ENCODE data around the gene NEGR1. TPM values are rescaled to one million over a fixed set of nuclear protein-coding genes. Genes with fewer than 3 reads are reported as not detected.

NEGR1 gene
- total RNA-seq, 1 donor from 2014 or later, result 0.16 TPM

- no peak for ATAC-seq
These were observed 505.2 kb downstream of the NEGR1 start for GRCh38 chr1:71777094-71777493.

DNA sequence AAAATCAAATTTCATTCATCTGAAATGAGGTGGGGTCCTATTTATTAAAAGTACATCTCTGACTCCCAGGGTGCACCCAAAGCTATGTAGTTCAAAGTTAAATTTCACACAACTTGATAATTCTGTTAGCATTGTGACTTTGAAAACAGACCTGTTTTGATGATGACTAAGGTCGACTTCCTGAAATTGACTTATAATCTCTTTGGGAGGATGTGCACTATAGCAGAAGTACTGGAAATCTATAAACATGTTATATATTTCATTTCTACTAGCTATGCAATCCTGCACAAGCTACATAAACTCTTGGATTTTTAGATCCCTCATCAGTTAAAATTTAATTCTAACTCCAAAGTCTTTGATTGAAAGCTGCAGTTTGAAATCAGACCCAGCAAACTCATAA, 507.6 kb downstream of the NEGR1 start:
- no peak for ATAC-seq

DNA sequence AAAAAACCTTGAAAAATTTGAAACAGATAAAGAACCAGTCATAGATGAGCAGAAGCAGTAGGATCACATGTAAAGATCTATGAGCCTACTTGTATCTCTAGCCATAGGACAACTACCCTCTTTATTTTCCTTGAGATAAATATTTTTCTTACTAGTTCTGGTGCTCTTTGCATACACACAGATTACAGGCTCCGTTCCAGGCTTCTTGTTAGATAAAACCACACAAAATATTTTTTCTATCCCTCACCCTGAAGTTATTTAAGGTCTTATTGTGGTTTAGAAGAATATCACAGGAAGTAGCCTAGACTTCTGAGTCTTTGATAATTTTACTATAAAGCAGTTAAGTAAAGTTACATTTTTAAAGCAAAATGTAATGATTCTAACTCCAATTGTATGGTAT, 512.2 kb downstream of the NEGR1 start:
- ATAC-seq, result no peak

GRCh38 chr1:71766748-71767147, 515.6 kb downstream of the NEGR1 start:
- no peak for ATAC-seq

- no peak for ATAC-seq
These were observed 519.7 kb downstream of the NEGR1 start for GRCh38 chr1:71762514-71763255.

DNA sequence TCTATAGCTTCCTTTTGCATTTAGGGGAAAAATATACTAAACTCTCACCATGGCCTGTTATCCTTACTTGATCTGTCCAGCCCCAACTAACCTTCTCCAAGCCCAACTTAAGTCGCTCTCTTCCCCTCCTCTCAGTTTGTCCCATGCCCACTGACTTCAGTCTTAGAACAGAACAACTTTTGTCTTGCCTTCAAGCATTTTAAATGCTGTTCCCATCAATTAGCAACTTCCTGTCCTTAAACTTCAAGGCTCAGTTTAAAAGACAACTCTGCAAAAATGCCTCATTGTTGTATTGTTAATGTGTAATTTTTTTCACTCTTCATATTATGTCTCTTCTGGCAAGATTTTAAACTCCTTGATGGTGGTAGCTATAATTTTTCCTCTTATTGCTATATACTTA, 526.9 kb downstream of the NEGR1 start:
- ATAC-seq, result no peak

GRCh38 chr1:71753746-71754145, 528.6 kb downstream of the NEGR1 start:
- ATAC-seq, result no peak

GRCh38 chr1:71745326-71745725, 537.0 kb downstream of the NEGR1 start:
- ATAC-seq, result no peak

GRCh38 chr1:71743862-71744261, 538.5 kb downstream of the NEGR1 start:
- no peak for ATAC-seq

DNA sequence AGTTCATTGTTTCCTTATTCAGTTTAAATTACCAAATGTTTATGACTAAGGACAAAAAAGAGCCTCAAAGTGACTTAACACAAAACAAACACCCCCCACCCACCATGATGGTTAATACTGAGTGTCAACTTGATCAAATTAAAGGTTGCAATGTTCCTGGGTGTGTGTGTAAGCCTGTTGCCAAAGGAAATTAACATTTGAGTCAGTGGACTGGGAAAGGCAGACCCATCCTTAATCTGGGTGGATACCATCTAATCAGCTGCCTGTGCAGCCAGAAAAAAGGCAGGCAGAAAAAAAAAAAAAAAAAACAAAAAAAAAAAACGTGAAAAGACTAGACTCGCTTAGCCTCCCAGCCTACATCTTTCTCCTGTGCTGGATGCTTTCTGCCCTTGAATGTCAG, 543.4 kb downstream of the NEGR1 start:
- no peak for ATAC-seq

- ATAC-seq, result no peak
These were observed 544.1 kb downstream of the NEGR1 start for GRCh38 chr1:71738256-71738655.

DNA sequence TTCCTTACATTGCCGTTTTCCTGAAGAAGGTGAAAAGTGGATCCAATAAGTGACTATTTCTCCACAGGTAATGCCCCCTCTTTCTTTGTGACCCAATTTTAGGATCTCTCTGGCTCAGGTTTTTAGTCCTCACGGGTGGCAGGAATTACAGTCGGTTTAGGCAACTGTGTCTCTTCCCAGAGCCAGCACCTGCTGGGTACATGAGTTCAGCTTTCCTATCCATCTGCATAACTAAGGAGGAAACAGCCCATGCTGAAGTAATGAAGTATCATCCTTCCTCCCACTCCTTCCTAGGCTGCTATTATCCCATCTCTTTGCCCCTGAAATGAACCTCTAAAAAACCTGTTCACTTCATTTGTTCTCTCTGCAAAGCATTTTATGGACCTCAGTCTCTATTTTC, 544.6 kb downstream of the NEGR1 start:
- no peak for ATAC-seq

GRCh38 chr1:71733121-71733520, 549.2 kb downstream of the NEGR1 start:
- ATAC-seq, result no peak

GRCh38 chr1:71721532-71721931, 560.8 kb downstream of the NEGR1 start:
- ATAC-seq, result no peak

DNA sequence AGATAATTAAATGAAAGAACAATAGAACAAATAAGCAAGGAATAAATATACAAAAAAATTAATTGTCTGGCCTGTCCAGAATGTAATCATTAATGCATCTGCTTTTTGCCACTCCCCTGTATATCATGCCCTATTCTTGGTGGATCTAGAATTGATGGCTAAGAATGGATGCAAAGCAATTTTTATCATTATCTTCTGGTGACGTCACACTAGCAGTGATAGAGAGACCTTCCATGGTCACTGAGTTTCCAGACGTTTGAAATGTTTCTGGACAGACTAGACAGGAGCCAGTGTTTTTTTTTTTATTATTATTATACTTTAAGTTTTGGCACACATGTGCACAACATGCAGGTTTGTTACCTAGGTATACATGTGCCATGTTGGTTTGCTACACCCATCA, 563.0 kb downstream of the NEGR1 start:
- ATAC-seq, result no peak

DNA sequence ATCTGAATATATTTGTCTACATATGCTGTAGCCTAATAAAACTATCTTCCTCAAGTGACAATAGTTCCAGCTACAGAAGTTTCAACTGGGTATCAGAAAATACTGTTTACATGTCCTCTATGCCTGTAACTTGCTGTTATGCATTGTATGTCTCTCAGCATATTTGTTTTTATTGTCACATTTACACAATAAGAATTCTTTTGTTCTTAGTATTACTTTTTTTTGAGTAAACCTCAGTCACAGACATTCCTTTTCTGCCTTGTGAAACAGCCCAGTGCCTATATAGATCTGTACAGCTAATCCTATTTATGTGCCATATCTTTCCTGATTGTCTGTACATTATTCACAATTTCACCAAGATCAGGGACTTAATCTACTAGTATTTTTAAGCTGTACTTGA, 565.2 kb downstream of the NEGR1 start:
- ATAC-seq, result no peak

DNA sequence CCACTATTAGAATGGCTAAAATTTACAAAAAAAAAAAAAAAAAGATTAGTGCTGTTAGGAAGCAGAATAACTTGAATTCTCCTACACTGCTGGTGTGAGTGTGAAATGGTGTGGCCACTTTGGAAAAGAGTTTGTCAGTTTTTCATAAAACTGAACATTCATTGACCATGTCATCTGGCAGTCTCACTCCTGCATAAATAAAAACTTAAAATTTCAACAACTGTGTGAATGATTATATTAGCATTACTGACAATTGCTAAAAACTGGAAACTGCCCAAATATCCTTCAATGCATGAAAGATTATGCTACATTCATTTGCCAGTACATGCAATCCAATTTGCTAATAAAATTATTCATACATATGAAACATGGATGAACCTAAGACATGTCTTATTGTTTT, 570.9 kb downstream of the NEGR1 start:
- no peak for ATAC-seq

GRCh38 chr1:71706029-71706671, 576.2 kb downstream of the NEGR1 start:
- no peak for ATAC-seq

GRCh38 chr1:71698186-71698585, 584.2 kb downstream of the NEGR1 start:
- no peak for ATAC-seq

- no peak for ATAC-seq
These were observed 586.5 kb downstream of the NEGR1 start for GRCh38 chr1:71695821-71696220.

DNA sequence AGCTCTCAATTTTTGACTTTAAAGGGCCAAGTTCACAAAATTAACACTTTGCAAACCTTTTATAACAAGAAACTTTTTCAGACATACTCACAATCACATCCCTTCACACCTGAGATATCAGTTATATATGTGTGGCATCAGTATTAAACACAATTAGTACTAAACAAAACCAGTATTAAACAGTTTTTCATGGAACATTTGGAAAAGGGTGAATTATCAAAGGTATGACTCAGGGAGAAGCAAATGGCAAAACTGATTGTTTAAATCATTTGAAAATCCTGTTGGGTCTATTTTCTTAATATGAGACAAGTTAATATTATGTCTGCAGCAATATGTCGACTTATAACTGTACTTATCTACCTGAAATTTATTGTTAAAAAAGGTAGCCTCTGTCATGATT, 587.3 kb downstream of the NEGR1 start:
- no peak for ATAC-seq

DNA sequence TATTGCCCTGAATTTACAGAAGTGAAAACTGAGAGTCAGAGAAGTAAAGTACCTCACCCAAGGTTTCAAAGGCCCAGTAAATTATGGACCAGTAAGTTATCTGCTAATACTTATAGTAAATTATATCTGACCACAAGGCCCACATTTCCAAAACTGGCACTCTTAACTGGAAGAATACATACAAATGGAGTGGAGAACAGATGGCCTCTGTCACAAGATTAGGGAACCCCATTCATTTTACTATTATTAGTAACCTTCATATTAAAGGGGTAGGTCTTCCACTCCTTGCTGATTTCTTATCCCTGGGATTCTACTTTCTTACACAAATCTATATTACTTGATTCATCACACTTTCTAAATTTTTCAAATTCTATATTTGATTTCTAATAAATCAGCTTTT, 588.8 kb downstream of the NEGR1 start:
- no peak for ATAC-seq

DNA sequence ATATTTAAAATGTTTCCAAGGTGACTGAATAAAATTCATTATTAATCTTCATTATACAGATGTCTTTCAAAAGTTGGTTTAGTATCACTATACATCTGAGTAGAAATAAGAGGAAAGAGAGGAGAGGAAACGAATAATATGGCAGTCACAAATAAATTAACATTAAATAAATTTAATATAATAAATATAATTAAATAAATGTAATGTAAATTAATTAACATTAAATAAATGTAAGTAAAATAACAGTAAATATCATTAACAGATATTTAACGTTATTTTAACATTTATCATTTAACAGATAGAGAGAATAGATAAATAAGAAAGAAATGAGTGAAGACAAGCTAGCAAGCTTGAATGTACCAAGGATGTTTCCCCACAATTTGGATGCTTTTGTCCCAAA, 592.7 kb downstream of the NEGR1 start:
- ATAC-seq, result no peak

DNA sequence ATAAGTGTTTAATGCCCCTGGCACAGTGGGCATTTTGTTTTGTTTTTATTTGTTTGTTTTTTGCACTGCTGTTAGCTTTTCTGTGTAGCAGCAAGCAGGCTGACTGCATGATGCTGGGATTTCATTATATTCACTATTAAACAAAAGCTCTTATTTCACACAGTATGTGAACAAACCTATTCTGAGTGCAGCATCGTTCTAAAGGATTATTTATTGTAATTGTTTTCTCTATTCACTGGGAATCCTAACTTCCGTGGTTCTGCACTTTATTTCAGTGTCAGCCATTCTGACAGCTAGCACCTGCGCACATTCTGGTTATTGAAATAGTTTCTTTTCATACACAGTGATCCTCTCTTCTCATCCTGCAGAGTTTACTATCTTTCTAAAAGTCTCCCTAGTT, 595.0 kb downstream of the NEGR1 start:
- no peak for ATAC-seq
